Kidney (tissue), 14 donors: Measurements from ENCODE around the gene FBXL4. TPM values are rescaled to one million over a fixed set of nuclear protein-coding genes. Genes with fewer than 3 reads are reported as not detected.

Experiments
- DNase-seq, 5 donors: peaks; one replicate each; pipeline ENCODE4 v3.0.0-alpha.2; 2013 to 2020
- FAIRE-seq: peaks from 2 replicates; lab custom pipeline; 2012; peaks lifted over from hg19 to GRCh38; lab: Jason Lieb, UNC
- H3K27ac ChIP-seq, 2 donors: one replicate each; pipeline ENCODE4 v1.7.0; 2013; ENCODE audit warnings: low read depth in 2 of 2, low read length in 2 of 2, inconsistent platforms in 1 of 2
- H3K27me3 ChIP-seq: one replicate; pipeline ENCODE4 v1.7.1; 2013; ENCODE audit warnings: low read length, inconsistent platforms; ENCODE audit not compliant: control insufficient read depth, insufficient read depth
- H3K36me3 ChIP-seq, 3 donors: one replicate each; pipeline versions ENCODE4 v1.7.0 to v1.7.1; 2013; ENCODE audit warnings: low read length in 3 of 3, control low read depth in 1 of 3, inconsistent platforms in 1 of 3; ENCODE audit not compliant: insufficient read depth in 3 of 3, control insufficient read depth in 2 of 3
- H3K4me1 ChIP-seq, 3 donors: one replicate each; pipeline versions ENCODE4 v1.7.0 to v1.7.1; 2013; ENCODE audit warnings: low read length in 3 of 3, inconsistent platforms in 1 of 3, low read depth in 1 of 3; ENCODE audit not compliant: control insufficient read depth in 2 of 3, insufficient read depth in 2 of 3
- H3K4me3 ChIP-seq, 3 donors: one replicate each; pipeline versions ENCODE4 v1.7.0 to v1.8.1; 2013; ENCODE audit warnings: low read length in 3 of 3, control low read depth in 1 of 3, inconsistent platforms in 1 of 3
- H3K9ac ChIP-seq, 3 donors: one replicate each; pipeline versions ENCODE4 v1.7.0 to v1.7.1; 2013; ENCODE audit warnings: low read length in 3 of 3, control low read depth in 1 of 3, inconsistent platforms in 1 of 3
- H3K9me3 ChIP-seq, 3 donors: one replicate each; pipeline versions ENCODE4 v1.7.0 to v1.7.1; 2013; ENCODE audit warnings: low read length in 3 of 3, control low read depth in 1 of 3, inconsistent platforms in 1 of 3; ENCODE audit not compliant: control insufficient read depth in 2 of 3, insufficient read depth in 1 of 3
- CTCF ChIP-seq: IDR thresholded peaks from 3 replicates; pipeline ENCODE4 v1.5.1; 2012; ENCODE audit warnings: mild to moderate bottlenecking, moderate library complexity, borderline replicate concordance; ENCODE audit not compliant: insufficient read depth; ENCODE audit errors: extremely low read depth
- intact Hi-C: fragments of 100-400 bp; cut with DNase I; formaldehyde crosslinking; loops from one replicate; pipeline ENCODE4 v1.11.1; 2022
- polyA plus RNA-seq: library from polyadenylated mRNA; stranded (reverse); fragments of 350-450 nt; fragmentation: Illumina TruSeq; extraction: RNeasy Lipid Tissue Mini Kit (QIAGEN cat#74804); gene quantifications from one replicate; pipeline ENCODE4 v1.2.3, GENCODE V29; 2014; ENCODE audit warnings: low read depth, low replicate concordance; ENCODE audit not compliant: insufficient read depth
- total RNA-seq: library from RNA; stranded (reverse); fragmentation: NEBNext Ultra II Directional; extraction: Animal tissue kit (Norgen Biotek cat#: 25700); gene quantifications from one replicate; pipeline ENCODE4 v1.2.1, GENCODE V29; 2021
- donor health status: control.
- donor health status: control.
- donor health status: control.
- donor health status: control.
- donor health status: control.
- donor health status: DM: yes; HTN: yes; CAD: no.
- donor health status: Normal renal cell carcinoma (clear cell type).

The FBXL4 gene
- total and polyA plus RNA-seq, 2 donors from 2014 or later, result 7.6 to 25.8 TPM

- no peak overlapping the region for H3K9ac ChIP-seq
- no peak overlapping the region for H3K4me3 ChIP-seq
- H3K36me3 ChIP-seq, result peaks cover 0 to 3% (median 0%) of the 10 kb centered on the region in 3 donors
- no peaks in the 10 kb centered on the region for H3K9me3 ChIP-seq
- intact Hi-C loops, result no loop called here
- no peaks in the 10 kb centered on the region for H3K27me3 ChIP-seq
- no peak overlapping the region for H3K27ac ChIP-seq
- H3K4me1 ChIP-seq, result no peaks in the 10 kb centered on the region
- FAIRE-seq (no peak), DNase-seq (no peak)
- no peak for TF ChIP-seq CTCF
Measured at GRCh38 chr6:98875375-98875774, 72.4 kb downstream of the FBXL4 start.

GRCh38 chr6:98871821-98872220, 75.9 kb downstream of the FBXL4 start:
- Histone ChIP-seq H3K4me1 (no peaks in the 10 kb centered on the region), H3K4me3 (no peak overlapping the region), H3K9me3 (no peaks in the 10 kb centered on the region), H3K9ac (no peak overlapping the region), H3K27ac (no peak overlapping the region), H3K36me3 (peaks cover 0 to 3% (median 0%) of the 10 kb centered on the region in 3 donors), H3K27me3 (no peaks in the 10 kb centered on the region)
- intact Hi-C loops, result no loop called here
- DNase-seq, result no peak
- no peak for FAIRE-seq
- no peak for TF ChIP-seq CTCF

GRCh38 chr6:98871057-98871456, 76.7 kb downstream of the FBXL4 start:
- intact Hi-C loops, result no loop called here
- H3K27ac ChIP-seq, result no peak overlapping the region
- H3K4me1 ChIP-seq, result no peaks in the 10 kb centered on the region
- DNase-seq (no peak), FAIRE-seq (no peak)
- H3K27me3 ChIP-seq, result no peaks in the 10 kb centered on the region
- H3K4me3 ChIP-seq, result no peak overlapping the region
- TF ChIP-seq CTCF, result no peak
- no peak overlapping the region for H3K9ac ChIP-seq
- no peaks in the 10 kb centered on the region for H3K9me3 ChIP-seq
- peaks cover 0 to 3% (median 0%) of the 10 kb centered on the region in 3 donors for H3K36me3 ChIP-seq

- H3K4me3 ChIP-seq, result no peak overlapping the region
- no peak overlapping the region for H3K9ac ChIP-seq
- H3K4me1 ChIP-seq, result no peaks in the 10 kb centered on the region
- DNase-seq, result no peak
- H3K36me3 ChIP-seq, result peaks cover 0 to 4% (median 0%) of the 10 kb centered on the region in 3 donors
- no peaks in the 10 kb centered on the region for H3K9me3 ChIP-seq
- no peaks in the 10 kb centered on the region for H3K27me3 ChIP-seq
- TF ChIP-seq CTCF, result no peak
- intact Hi-C loops, result no loop called here
- H3K27ac ChIP-seq, result no peak overlapping the region
- no peak for FAIRE-seq
Measured at GRCh38 chr6:98864497-98864896, 83.2 kb downstream of the FBXL4 start.
